AG10803 (cell line): ENCODE measurements around the gene MYO10.

ENCODE experiments used
- DNase-seq: peaks from one replicate; pipeline ENCODE4 v3.0.0; 2010; ENCODE audit warnings: low read depth
- H3K4me3 ChIP-seq: 2 replicates; pipeline ENCODE4 v1.5.1; 2011; ENCODE audit warnings: mild to moderate bottlenecking, low read length, control low read depth
- TF ChIP-seq, protein P1 (sequence below): conservative IDR thresholded peaks from 2 replicates; pipeline ENCODE4 v1.5.1; 2011; ENCODE audit warnings: mild to moderate bottlenecking, low read length, control low read depth, inconsistent platforms

Gene MYO10

DNA sequence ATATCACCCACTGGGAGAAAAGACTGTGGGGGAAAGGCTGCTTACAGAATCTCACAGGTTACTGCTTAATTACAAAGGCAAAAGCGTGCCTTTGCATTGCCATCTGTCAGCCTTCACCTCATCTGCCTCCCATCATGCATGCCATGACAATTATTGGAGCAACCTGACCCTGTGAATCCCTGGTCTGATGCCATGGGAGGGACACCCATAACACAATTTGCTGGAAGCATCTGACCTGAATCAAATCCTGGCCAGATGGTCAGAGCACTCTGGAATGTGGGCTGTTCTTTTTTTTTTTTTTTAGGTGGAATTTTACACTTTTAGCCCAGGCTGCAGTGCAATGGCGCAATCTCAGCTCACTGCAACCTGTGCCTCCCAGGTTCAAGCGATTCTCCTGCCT lies 307.7 kb downstream of the MYO10 start:
- DNase-seq: peak; percentile 16
- TF ChIP-seq, protein P1, sequence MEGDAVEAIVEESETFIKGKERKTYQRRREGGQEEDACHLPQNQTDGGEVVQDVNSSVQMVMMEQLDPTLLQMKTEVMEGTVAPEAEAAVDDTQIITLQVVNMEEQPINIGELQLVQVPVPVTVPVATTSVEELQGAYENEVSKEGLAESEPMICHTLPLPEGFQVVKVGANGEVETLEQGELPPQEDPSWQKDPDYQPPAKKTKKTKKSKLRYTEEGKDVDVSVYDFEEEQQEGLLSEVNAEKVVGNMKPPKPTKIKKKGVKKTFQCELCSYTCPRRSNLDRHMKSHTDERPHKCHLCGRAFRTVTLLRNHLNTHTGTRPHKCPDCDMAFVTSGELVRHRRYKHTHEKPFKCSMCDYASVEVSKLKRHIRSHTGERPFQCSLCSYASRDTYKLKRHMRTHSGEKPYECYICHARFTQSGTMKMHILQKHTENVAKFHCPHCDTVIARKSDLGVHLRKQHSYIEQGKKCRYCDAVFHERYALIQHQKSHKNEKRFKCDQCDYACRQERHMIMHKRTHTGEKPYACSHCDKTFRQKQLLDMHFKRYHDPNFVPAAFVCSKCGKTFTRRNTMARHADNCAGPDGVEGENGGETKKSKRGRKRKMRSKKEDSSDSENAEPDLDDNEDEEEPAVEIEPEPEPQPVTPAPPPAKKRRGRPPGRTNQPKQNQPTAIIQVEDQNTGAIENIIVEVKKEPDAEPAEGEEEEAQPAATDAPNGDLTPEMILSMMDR: no peak
- H3K4me3 ChIP-seq: no peak overlapping the region

DNA sequence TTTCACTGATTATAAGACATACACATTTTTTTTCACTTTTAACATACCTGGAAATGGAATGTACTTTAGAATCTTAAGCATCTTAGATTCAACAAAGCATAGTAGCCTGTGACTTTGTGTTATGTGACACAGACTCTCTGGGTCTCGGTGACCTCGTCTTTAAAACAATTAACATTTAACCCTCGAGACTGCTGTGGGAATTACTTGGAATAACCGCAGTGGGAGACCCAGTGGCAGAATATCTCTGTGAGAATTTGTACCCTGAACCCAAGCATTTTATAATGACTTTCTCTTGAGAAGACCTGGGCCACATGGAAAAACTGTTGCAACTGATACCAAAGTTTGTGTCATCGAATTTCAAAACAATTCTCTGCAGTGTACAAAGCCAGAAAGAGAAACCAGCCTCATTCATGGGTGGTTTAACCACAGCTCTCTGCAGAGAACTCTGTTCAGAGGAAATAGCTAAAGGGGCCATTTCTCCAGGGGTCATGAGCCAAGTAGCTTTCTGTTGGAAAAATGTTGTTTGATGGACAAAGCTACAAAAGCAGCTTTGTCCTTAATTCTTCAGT lies 309.3 kb downstream of the MYO10 start:
- TF ChIP-seq, protein P1: no peak
- H3K4me3 ChIP-seq: no peak overlapping the region
- peak; percentile 7 for DNase-seq

DNA sequence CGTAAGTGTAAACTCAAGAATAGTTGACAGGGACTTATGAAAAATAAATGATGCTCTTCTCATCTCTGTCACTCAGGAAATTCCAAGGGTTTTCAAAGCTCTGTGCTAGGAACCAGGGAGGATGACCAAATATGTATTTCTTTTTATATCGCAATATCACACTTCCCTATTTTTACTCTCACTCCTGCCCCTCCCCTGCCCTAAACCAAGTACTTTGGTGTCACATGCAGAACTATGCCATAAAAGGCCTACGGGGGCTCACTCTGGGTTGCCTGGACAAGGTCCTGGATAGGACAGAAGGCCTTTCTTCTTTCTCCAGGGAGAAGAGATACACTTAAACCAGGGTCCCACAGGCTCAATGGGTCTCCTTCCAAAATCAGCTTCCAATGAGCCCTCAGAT lies 311.0 kb downstream of the MYO10 start:
- TF ChIP-seq, protein P1: no peak
- no peak for DNase-seq
- no peak overlapping the region for H3K4me3 ChIP-seq

DNA sequence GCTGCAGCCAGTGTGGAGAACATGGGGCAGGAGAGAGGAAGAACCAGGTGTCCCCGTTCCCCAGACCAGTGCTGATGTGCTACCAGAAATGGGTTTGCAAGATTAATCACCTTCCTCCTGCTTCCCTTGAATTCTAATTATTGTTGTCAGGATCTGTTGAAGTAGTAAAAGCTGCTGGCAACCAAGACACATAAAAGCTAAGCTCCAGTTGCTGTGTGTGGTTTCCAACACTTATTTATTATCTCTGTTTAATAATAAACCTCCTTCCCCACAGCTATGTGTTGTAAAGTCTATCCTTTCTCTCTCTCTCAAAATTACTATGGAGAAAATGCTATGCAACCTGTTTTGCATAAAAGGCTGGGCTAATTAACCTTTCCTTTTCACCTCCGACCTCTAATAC lies 317.0 kb downstream of the MYO10 start:
- TF ChIP-seq, protein P1: no peak
- no peak for DNase-seq
- H3K4me3 ChIP-seq: no peak overlapping the region

DNA sequence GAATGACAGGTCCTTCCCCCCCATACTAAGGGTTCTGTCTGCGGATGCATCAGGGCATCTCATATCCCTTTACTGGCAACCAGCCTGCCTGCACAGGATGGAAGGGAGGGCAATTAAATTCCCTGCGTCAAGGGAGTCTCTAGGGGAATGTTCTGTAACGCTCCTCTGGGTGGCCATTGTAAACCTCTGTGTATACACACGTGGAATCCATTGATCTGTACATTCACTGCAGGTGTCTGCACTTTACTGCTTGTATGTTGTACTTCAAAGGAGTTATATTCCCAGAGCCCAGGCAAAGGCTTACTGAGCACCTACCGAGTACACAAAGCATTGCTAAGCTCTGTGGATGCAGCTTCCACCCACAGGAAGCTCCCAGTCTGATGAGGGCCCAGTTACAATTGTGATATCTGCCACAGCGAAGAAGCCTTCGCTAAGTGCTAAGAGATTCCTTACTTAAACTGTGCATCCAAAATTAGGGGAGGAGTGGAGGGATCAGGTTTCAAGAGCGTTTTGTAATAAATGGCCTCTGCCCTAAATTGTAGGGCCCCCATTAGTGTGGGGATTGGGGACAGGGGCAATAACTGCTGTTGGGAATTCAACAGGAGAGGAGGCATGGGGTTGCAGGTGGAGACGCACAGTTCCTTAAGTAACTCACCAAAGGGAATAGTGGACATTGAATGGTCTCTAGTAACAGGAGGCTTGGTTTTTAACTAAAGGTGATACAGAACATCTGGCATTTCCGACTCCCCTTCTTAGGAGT lies 317.8 kb downstream of the MYO10 start:
- DNase-seq: no peak
- H3K4me3 ChIP-seq: no peak overlapping the region
- TF ChIP-seq, protein P1: no peak

DNA sequence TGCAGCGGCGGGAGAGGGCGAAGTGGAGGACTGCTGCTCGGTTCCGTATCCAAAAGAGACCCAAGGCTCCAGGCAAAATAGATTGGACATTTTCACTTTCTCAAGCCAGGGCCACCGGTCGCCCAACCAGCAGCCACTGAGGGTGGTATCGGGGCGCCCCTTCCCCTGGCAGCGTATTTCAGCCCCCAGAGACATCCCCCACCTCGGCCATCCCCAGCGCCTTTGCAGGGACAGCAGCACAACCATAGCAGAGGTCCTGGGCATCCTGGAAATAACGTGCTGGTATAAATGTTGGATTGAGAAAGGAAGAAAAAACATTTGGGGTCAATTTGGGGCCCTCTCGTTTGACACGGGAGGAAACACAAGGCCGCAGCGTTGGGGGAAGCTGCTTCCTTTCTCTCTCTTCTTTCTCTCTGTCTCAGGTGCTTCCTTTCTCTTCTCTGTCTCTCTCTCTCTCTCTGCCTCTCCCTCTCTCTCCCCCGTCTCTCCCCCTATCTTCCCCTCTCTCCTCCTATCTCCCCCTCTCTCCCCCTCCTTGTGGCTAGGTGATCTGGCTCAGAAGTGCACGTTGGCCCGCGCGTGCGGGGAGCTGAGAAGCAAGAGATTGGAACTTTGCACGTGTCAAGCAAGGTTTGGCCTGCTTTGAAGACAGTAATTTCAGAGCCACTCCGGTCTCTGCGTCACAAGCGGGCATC lies 318.7 kb downstream of the MYO10 start:
- no peak for DNase-seq
- peak overlapping the region; percentile 46 for H3K4me3 ChIP-seq
- TF ChIP-seq, protein P1: no peak
